ENCODE data around the gene SLC6A12. TPM values are rescaled to one million over a fixed set of nuclear protein-coding genes. Genes with fewer than 3 reads are reported as not detected.

SLC6A12 gene
- total and polyA plus RNA-seq, 2 donors (not counting 3 experiments of a cell fraction or from before 2014, with no cell fraction given) = not detected

GRCh38 chr12:220491-220890 is 6.5 kb upstream of the SLC6A12 start:
- ChIA-PET POLR2A (no interaction called here), CTCF (interaction anchor here (1.0 to 2.1 kb wide), 2 partner anchors 9 to 13 kb away, joined by 3 to 5 read pairs; no protein-coding TSS in a partner anchor)
- H3K27me3 ChIP-seq (ENCODE audit: control insufficient read depth in 2 of 2, insufficient read depth in 2 of 2, low read length in 2 of 2) = no peaks in the 10 kb centered on the region
- no peak overlapping the region for H3K27ac ChIP-seq (ENCODE audit: insufficient read depth, low read depth, low read length)
- H3K9ac ChIP-seq (replicated peaks; ENCODE audit: extremely low read depth, insufficient read depth, low read length) = no peak overlapping the region
- H3K4me1 ChIP-seq (ENCODE audit: control insufficient read depth, extremely low read depth, insufficient read depth, low read length) = no peaks in the 10 kb centered on the region
- DNase-seq (ENCODE audit: low read depth, low spot score) (no peak), FAIRE-seq (no peak)
- intact Hi-C loops (cut with micrococcal nuclease) = no loop called here
- H3K36me3 ChIP-seq (ENCODE audit: control insufficient read depth in 2 of 2, extremely low read depth in 1 of 2, insufficient read depth in 2 of 2, low read length in 2 of 2) = no peaks in the 10 kb centered on the region
- H3K9me3 ChIP-seq (replicated peaks; ENCODE audit: control insufficient read depth, insufficient read depth, low read length) = no peaks in the 10 kb centered on the region
- no peaks in the 10 kb centered on the region for H3K79me2 ChIP-seq (ENCODE audit: control insufficient read depth, insufficient read depth, low read length)
- dilution Hi-C loops (cut with MboI; ENCODE audit: extremely low pct_ligation_motif_present, low sequenced_read_pairs) = no loop called here
- no peak overlapping the region for H3K4me2 ChIP-seq (ENCODE audit: insufficient read depth, low read length)
- no peak for TF ChIP-seq JUN (IDR thresholded peaks at IDR 0.05; ENCODE audit: borderline replicate concordance, insufficient read depth, insufficient read length, low read depth)
- no peak for TF ChIP-seq POLR2A (IDR thresholded peaks at IDR 0.05; ENCODE audit: low read depth, low read length)
- TF ChIP-seq GATA2 (IDR thresholded peaks at IDR 0.05; ENCODE audit: insufficient read depth, insufficient read length, low read depth, low read length) = no peak
- TF ChIP-seq EZH2 (IDR thresholded peaks at IDR 0.05; ENCODE audit: borderline replicate concordance, low read depth, low read length, severe bottlenecking) = no peak
- no peak for TF ChIP-seq FOS (IDR thresholded peaks at IDR 0.05; ENCODE audit: borderline replicate concordance, insufficient read depth, low read length)
- TF ChIP-seq POLR2AphosphoS5 (IDR thresholded peaks at IDR 0.05; ENCODE audit: insufficient read depth, low read depth, low read length) = no peak
- no peak for TF ChIP-seq MAX (IDR thresholded peaks at IDR 0.05; ENCODE audit: insufficient read depth, insufficient read length)
- TF ChIP-seq CTCF (IDR thresholded peaks at IDR 0.05; ENCODE audit: extremely low read depth in 1 of 2, insufficient read depth in 1 of 2, low read depth in 1 of 2, low read length in 2 of 2) = no peak
- no peak for TF ChIP-seq MYC (IDR thresholded peaks at IDR 0.05; ENCODE audit: low read depth, low read length)
- no TSS peak for BruUV-seq (replicated peaks)
- H4K20me1 ChIP-seq (replicated peaks; ENCODE audit: control insufficient read depth, extremely low read depth, insufficient read depth, low read length) = no peaks in the 10 kb centered on the region
- H2AFZ ChIP-seq (ENCODE audit: low read depth, low read length) = no peak overlapping the region
- no peaks in the 10 kb centered on the region for H3K9me1 ChIP-seq (replicated peaks; ENCODE audit: control insufficient read depth, extremely low read depth, insufficient read depth, low read length)
- no peak overlapping the region for H3K4me3 ChIP-seq (replicated peaks in 1 of 3; ENCODE audit: insufficient read depth in 1 of 3, low read depth in 1 of 3, low read length in 3 of 3)

All from endothelial cell of umbilical vein (primary cell).